HEK293 (cell line): ENCODE results near the gene TUT1.

Experiments
- CTCF ChIA-PET: fragments of 350-600 bp; formaldehyde crosslinking; extraction: SDS; loops from one replicate; lab custom pipeline; 2021; ENCODE audit warnings: antibody characterized with exemption; lab: Yijun Ruan, JAX
- POLR2A ChIA-PET: fragments of 300-600 bp; formaldehyde crosslinking; extraction: SDS; loops from one replicate; lab custom pipeline; 2020; ENCODE audit warnings: antibody characterized with exemption, inconsistent platforms; lab: Yijun Ruan, JAX
- H3K27ac ChIP-seq: fragments of 200-500 bp; sonication (Bioruptor generic); 2 replicates; pipeline ENCODE4 v1.5.1; 2014; ENCODE audit warnings: low read depth, low read length, control low read depth, inconsistent platforms; ENCODE audit errors: extremely low read depth
- H3K36me3 ChIP-seq, 2 experiments: fragments of 200-500 bp in 1 of 2; sonication (Bioruptor generic) in 1 of 2; 1 replicate in 1 of 2; 2 replicates in 1 of 2; pipeline ENCODE4 v1.5.1; 2014 to 2017; ENCODE audit warnings: inconsistent platforms in 2 of 2, low read length in 2 of 2; ENCODE audit not compliant: control insufficient read depth in 2 of 2, insufficient read depth in 1 of 2
- H3K4me1 ChIP-seq: fragments of 200-500 bp; sonication (Bioruptor generic); 2 replicates; pipeline ENCODE4 v1.5.1; 2014; ENCODE audit warnings: mild to moderate bottlenecking, low read length, inconsistent platforms; ENCODE audit not compliant: control insufficient read depth, insufficient read depth
- H3K4me3 ChIP-seq: 2 replicates; pipeline ENCODE4 v1.5.1; 2011; ENCODE audit warnings: low read depth, mild to moderate bottlenecking, control low read depth, low read length, moderate library complexity
- H3K9me3 ChIP-seq: fragments of 200-500 bp; sonication (Bioruptor generic); 2 replicates; pipeline ENCODE4 v1.5.1; 2014; ENCODE audit warnings: low read depth, low read length, inconsistent platforms; ENCODE audit not compliant: control insufficient read depth, insufficient read depth
- KLF10 ChIP-seq: fragments of 450-650 bp; IDR thresholded peaks from 2 replicates; pipeline ENCODE4 v1.5.1; 2018; ENCODE audit warnings: missing biosample characterization, mild to moderate bottlenecking, missing genetic modification characterization
- KLF17 ChIP-seq: fragments of 450-650 bp; formaldehyde crosslinking; IDR thresholded peaks from 2 replicates; pipeline ENCODE4 v1.5.1; 2016; ENCODE audit warnings: missing biosample characterization, missing genetic modification characterization
- KLF8 ChIP-seq: fragments of 450-650 bp; formaldehyde crosslinking; IDR thresholded peaks from 2 replicates; pipeline ENCODE4 v1.5.1; 2016; ENCODE audit warnings: missing biosample characterization, missing genetic modification characterization
- OSR2 ChIP-seq: fragments of 450-650 bp; formaldehyde crosslinking; IDR thresholded peaks from 2 replicates; pipeline ENCODE4 v1.5.1; 2016; ENCODE audit warnings: missing biosample characterization, missing genetic modification characterization
- OVOL3 ChIP-seq: fragments of 450-650 bp; formaldehyde crosslinking; IDR thresholded peaks from 2 replicates; pipeline ENCODE4 v1.5.1; 2016; ENCODE audit warnings: missing biosample characterization, missing genetic modification characterization
- SCRT1 ChIP-seq: fragments of 450-650 bp; formaldehyde crosslinking; IDR thresholded peaks from 2 replicates; pipeline ENCODE4 v1.5.1; 2016; ENCODE audit warnings: missing biosample characterization, missing genetic modification characterization, borderline replicate concordance
- WT1 ChIP-seq: fragments of 450-650 bp; formaldehyde crosslinking; IDR thresholded peaks from 2 replicates; pipeline ENCODE4 v1.5.1; 2016; ENCODE audit warnings: missing biosample characterization, missing genetic modification characterization
- ZBTB6 ChIP-seq: fragments of 450-650 bp; formaldehyde crosslinking; IDR thresholded peaks from 2 replicates; pipeline ENCODE4 v1.5.1; 2017; ENCODE audit warnings: missing biosample characterization, missing genetic modification characterization
- ZNF10 ChIP-seq: fragments of 450-650 bp; formaldehyde crosslinking; IDR thresholded peaks from 2 replicates; pipeline ENCODE4 v1.5.1; 2017; ENCODE audit warnings: missing biosample characterization, missing genetic modification characterization
- ZNF2 ChIP-seq: fragments of 450-650 bp; formaldehyde crosslinking; IDR thresholded peaks from 2 replicates; pipeline ENCODE4 v1.5.1; 2016; ENCODE audit warnings: missing biosample characterization, missing genetic modification characterization
- ZNF24 ChIP-seq: fragments of 450-650 bp; formaldehyde crosslinking; IDR thresholded peaks from 2 replicates; pipeline ENCODE4 v1.5.1; 2016; ENCODE audit warnings: missing biosample characterization, missing genetic modification characterization
- ZNF335 ChIP-seq: fragments of 450-650 bp; formaldehyde crosslinking; conservative IDR thresholded peaks from 2 replicates; pipeline ENCODE4 v1.5.1; 2016; ENCODE audit warnings: missing biosample characterization, missing genetic modification characterization
- ZNF449 ChIP-seq: fragments of 450-650 bp; formaldehyde crosslinking; IDR thresholded peaks from 2 replicates; pipeline ENCODE4 v1.5.1; 2017; ENCODE audit warnings: missing biosample characterization, mild to moderate bottlenecking, missing genetic modification characterization, moderate library complexity
- ZNF48 ChIP-seq: fragments of 450-650 bp; formaldehyde crosslinking; IDR thresholded peaks from 2 replicates; pipeline ENCODE4 v1.5.1; 2016; ENCODE audit warnings: missing biosample characterization, missing genetic modification characterization
- ZNF596 ChIP-seq: fragments of 450-650 bp; IDR thresholded peaks from 2 replicates; pipeline ENCODE4 v1.5.0; 2018; ENCODE audit warnings: missing biosample characterization, mild to moderate bottlenecking, missing genetic modification characterization, moderate library complexity
- ZNF645 ChIP-seq: fragments of 450-650 bp; formaldehyde crosslinking; IDR thresholded peaks from 2 replicates; pipeline ENCODE4; 2016; ENCODE audit warnings: missing biosample characterization, missing genetic modification characterization
- ZNF692 ChIP-seq: fragments of 450-650 bp; formaldehyde crosslinking; IDR thresholded peaks from 2 replicates; pipeline ENCODE4 v1.5.1; 2016; ENCODE audit warnings: missing biosample characterization, missing genetic modification characterization
- ZNF76 ChIP-seq: fragments of 450-650 bp; formaldehyde crosslinking; IDR thresholded peaks from 2 replicates; pipeline ENCODE4; 2016; ENCODE audit warnings: low read depth, missing biosample characterization, missing genetic modification characterization, borderline replicate concordance
- ZNF792 ChIP-seq: fragments of 450-650 bp; formaldehyde crosslinking; IDR thresholded peaks from 2 replicates; pipeline ENCODE4 v1.5.1; 2016; ENCODE audit warnings: missing biosample characterization, missing genetic modification characterization
- ZSCAN5A ChIP-seq: fragments of 450-650 bp; formaldehyde crosslinking; IDR thresholded peaks from 2 replicates; pipeline ENCODE4 v1.5.1; 2016; ENCODE audit warnings: missing biosample characterization, missing genetic modification characterization

TUT1 gene

GRCh38 chr11:62556108-62556874 is 35.0 kb downstream of the TUT1 start (continued):
- no peak for TF ChIP-seq ZNF10
- TF ChIP-seq KLF17, result peak; percentile 58; the same call in 1 of the 2 replicates
- TF ChIP-seq KLF8 (tag by site-specific recombination), result no peak; the same call in none of the 2 replicates
- TF ChIP-seq ZNF792 (tag by site-specific recombination), result no peak
- peak; percentile 51; the same call in 1 of the 2 replicates for TF ChIP-seq ZNF76 (tag by site-specific recombination)
- no peak for TF ChIP-seq ZNF645
- no peak for TF ChIP-seq OSR2 (tag by site-specific recombination)
- TF ChIP-seq ZNF449 (tag by site-specific recombination), result peak; percentile 68; the same call in 1 of the 2 replicates
- peak; percentile 46; the same call in 1 of the 2 replicates for TF ChIP-seq ZNF24 (tag by site-specific recombination)
- no peak for TF ChIP-seq ZNF48 (tag by site-specific recombination)
- peak; percentile 30; the same call in 1 of the 2 replicates for TF ChIP-seq ZNF335 (tag by site-specific recombination)
- TF ChIP-seq ZNF596, result no peak
- TF ChIP-seq SCRT1 (tag by site-specific recombination), result no peak
- no peak for TF ChIP-seq OVOL3 (tag by site-specific recombination)

GRCh38 chr11:62555464-62556107 is 35.7 kb downstream of the TUT1 start:
- Histone ChIP-seq H3K4me3 (no peak overlapping the region), H3K27ac (no peak overlapping the region), H3K36me3 (peaks cover 9 to 43% of the 10 kb centered on the region in 2 experiments; a peak in 2 of 3 replicates), H3K4me1 (peaks cover 6% of the 10 kb centered on the region; the same call in 1 of the 2 replicates), H3K9me3 (no peaks in the 10 kb centered on the region)
- 0 out of 2 replicates have a peak, but pooled peaks have one; percentile 4 for TF ChIP-seq KLF10 (tag by site-specific recombination)
- no peak for TF ChIP-seq ZNF2 (tag by site-specific recombination)
- TF ChIP-seq ZNF645, result no peak
- TF ChIP-seq WT1 (tag by site-specific recombination), result peak; percentile 29
- TF ChIP-seq ZNF692 (tag by site-specific recombination), result no peak
- peak; percentile 39; the same call in 1 of the 2 replicates for TF ChIP-seq ZBTB6 (tag by site-specific recombination)
- no peak for TF ChIP-seq ZSCAN5A (tag by site-specific recombination)
- ChIA-PET POLR2A (interaction anchor here (0.7 to 5.7 kb wide), 6 partner anchors 9 to 131 kb away, joined by 3 to 53 read pairs (median 4); partner anchors contain the start of genes AHNAK, EEF1G and TUT1), CTCF (interaction anchor here (0.6 to 1.6 kb wide), 6 partner anchors 11 to 233 kb away, joined by 3 to 10 read pairs (median 5); no protein-coding TSS in a partner anchor)
